GM19438 (cell line): ENCODE results near the gene TTC12.

Source experiments
- ATAC-seq: cut with Tn5 transposase; IDR thresholded peaks from one replicate; pipeline ENCODE4 v1.9.1; 2021; ENCODE audit warnings: low read depth; ENCODE audit not compliant: unreplicated experiment

The TTC12 gene, protein sequence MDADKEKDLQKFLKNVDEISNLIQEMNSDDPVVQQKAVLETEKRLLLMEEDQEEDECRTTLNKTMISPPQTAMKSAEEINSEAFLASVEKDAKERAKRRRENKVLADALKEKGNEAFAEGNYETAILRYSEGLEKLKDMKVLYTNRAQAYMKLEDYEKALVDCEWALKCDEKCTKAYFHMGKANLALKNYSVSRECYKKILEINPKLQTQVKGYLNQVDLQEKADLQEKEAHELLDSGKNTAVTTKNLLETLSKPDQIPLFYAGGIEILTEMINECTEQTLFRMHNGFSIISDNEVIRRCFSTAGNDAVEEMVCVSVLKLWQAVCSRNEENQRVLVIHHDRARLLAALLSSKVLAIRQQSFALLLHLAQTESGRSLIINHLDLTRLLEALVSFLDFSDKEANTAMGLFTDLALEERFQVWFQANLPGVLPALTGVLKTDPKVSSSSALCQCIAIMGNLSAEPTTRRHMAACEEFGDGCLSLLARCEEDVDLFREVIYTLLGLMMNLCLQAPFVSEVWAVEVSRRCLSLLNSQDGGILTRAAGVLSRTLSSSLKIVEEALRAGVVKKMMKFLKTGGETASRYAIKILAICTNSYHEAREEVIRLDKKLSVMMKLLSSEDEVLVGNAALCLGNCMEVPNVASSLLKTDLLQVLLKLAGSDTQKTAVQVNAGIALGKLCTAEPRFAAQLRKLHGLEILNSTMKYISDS

DNA sequence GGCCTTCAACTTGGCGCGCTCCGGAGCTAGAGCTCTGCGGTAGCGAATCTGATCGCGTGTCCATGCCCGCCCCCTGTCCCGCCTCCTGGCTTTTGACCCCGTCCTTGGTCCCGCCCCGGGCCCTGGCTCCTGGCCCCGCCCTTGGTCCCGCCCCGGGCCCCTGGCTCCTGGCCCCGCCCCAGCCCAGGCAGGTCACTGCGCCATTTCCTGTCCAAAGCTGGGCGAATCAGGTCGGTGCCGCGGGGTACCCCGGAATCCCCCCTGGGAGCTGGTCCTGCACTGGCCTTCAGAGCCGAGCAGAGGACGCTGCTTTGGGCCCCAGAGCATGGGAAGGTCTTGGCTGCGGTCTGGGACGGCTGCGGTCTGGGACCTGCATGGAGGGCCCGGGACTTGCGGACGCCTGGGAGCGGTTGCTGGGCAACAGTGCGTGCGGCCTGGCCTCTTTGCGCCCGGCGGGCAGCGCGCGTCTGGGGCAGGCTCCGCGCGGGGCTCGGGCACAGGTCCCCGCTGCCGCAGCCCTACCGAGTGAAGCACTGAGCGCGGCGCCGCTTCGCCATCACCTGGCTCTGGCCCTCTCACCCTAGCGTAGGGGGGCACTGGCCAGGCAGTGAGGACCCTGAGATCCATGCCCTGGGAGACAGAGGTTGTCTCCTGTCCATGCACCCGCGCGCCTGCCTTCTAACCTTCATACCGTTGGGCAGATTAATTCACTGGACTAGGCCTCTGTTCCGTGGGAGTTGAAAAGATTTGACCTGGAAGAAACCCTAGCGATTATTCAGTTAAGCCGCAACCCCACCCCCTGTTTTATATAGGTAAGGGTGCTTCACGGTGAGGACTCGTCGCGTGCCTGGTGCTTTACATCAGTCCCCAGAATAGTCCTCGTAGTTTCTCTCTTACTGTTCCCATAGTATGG is at the start of gene TTC12:
Gene TTC12, plus strand, starts transcription at position 195 of the 913 bp plus-strand sequence. CDS start 1,675 bp downstream, outside the sequence.
- ATAC-seq, result peak; percentile 98

DNA sequence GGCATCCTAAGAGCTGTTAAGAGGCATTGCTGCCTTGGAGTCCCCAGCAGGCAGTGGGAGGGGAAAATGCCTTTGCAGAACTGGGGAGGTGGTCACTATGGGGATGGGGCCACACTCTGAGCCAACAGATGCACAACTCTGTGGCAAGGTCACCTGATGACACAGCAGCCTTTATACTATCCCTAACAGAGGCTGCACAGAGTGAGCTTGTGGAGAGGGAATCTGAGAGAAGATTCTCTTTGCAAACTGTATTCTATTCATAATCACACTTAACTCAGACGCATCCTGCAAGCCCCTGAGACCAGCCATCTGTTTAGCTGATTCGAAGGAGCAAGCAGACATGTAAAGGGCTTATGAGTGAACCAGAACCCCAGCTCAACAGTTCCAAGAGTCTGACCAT is 49.0 kb upstream of the TTC12 start:
- ATAC-seq, result no peak

GRCh38 chr11:113267493-113267892 is 46.9 kb upstream of the TTC12 start:
- ATAC-seq, result no peak

- no peak for ATAC-seq
These were observed 45.3 kb upstream of the TTC12 start for GRCh38 chr11:113269096-113269495.

GRCh38 chr11:113269636-113270035 is 44.7 kb upstream of the TTC12 start:
- ATAC-seq, result no peak

DNA sequence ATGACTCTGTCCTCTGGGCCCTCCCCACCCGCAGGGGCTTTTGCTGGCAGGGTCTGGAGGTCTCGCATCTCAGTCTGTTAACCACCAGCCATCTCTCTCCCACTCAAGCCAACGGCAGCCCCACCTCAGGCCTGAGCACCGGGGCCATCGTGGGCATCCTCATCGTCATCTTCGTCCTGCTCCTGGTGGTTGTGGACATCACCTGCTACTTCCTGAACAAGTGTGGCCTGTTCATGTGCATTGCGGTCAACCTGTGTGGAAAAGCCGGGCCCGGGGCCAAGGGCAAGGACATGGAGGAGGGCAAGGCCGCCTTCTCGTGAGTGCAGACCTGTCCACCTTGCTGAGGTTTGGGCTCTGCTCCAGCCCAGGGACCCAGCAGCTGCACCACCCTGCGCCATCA is 44.3 kb upstream of the TTC12 start:
- ATAC-seq, result no peak

DNA sequence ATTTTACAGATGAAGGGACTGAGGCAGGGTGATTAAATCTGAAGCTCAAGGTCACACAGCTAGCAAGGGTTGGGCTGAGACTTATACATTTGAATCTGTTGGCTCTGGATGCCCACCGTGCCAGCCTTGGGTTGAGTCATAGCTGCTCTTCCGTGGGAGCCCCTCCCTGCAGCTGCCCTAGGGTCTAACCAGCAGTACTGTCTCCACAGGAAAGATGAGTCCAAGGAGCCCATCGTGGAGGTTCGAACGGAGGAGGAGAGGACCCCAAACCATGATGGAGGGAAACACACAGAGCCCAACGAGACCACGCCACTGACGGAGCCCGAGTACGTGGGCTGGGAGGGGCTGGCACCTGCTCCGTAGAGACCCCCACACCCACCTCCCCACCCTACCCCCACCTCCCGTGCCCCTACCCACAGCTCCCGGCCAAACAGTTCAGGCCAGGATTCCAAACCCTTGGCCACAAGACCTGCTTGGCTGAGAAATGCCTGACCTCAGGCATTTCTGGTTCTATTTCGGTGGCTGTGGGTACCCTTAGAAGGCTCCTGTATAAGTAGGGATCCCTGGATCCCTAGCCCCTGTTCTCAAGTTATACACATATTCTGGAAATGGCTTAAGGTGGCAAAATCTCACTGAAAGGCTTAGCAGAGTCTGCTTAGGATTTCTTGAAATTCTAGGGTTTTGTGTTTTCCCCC is 42.7 kb upstream of the TTC12 start:
- ATAC-seq, result no peak

DNA sequence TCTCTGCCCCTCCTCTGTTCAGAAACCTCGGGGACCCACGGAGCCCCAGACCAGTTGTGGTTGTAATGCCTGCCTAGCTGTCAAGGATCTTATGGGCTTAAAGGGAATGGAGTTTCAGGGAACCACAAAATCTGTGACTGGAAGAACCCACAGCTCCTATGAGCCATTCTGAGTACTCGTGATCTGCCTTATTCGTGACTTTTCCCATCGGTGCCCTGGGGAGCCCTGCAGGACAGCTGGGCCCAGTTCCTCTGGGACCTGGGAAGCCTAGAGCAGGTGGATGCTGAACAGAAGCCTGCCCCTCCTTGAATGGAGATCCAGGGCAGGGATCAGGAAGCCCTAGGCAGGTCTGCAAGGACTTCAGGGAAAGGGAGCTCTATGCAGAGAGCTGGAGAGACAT is 42.1 kb upstream of the TTC12 start:
- ATAC-seq, result no peak

GRCh38 chr11:113272927-113273615 is 41.3 kb upstream of the TTC12 start:
- ATAC-seq, result no peak

- no peak for ATAC-seq
These were observed 40.7 kb upstream of the TTC12 start for GRCh38 chr11:113273720-113274119.

- ATAC-seq, result no peak
These were observed 39.4 kb upstream of the TTC12 start for GRCh38 chr11:113274713-113275582.

GRCh38 chr11:113275602-113276001 is 38.8 kb upstream of the TTC12 start:
- ATAC-seq, result no peak

GRCh38 chr11:113276466-113276865 is 37.9 kb upstream of the TTC12 start:
- no peak for ATAC-seq

- no peak for ATAC-seq
These were observed 36.5 kb upstream of the TTC12 start for GRCh38 chr11:113277907-113278306.

GRCh38 chr11:113278481-113278880 is 35.9 kb upstream of the TTC12 start:
- ATAC-seq, result no peak

DNA sequence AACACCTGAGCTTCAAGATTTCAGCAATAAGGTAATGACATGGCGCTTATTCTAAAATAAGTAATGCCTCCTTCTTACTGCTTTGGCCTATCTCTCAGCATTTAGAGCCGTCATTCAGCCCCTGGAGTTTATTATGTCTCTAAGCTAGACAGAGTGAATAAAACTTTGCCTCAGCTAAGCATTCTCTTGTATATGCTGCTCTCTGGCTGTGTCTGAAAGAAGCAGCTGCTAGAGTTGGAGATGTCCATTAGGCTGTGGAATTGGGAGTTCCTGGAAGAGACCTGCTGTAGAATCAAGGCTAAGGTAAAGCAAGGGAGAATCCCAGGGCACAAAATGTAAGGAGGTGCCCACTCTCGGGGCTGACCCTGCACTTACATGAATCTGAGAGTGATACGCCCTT is 35.5 kb upstream of the TTC12 start:
- no peak for ATAC-seq

DNA sequence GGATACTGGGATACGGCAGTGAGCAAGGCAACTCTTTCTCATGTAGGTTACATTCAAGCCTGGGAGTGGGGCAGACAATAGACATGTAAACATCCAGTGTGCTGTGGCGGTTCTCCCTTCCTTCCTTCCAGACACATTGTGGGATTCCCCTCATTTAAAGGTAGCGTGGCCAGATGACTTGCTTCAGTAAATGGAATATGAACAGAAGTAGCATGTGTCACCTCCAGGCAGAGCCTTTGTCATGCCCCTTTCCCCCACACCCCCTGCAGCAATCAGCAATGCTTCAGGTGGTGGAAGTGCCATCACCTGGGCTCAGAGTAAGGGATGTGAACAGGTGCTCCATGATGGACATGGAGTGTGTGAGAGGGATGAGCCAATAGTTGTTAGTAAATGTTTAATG is 34.8 kb upstream of the TTC12 start:
- ATAC-seq, result no peak

GRCh38 chr11:113281052-113281725 is 33.2 kb upstream of the TTC12 start:
- no peak for ATAC-seq
